GM19351 (cell line): ENCODE results near the gene OR1E1.
"Not testable (repeated sequence)": the region's sequence is repeated elsewhere in the genome, so short reads cannot be mapped to it uniquely, and the experiment has no call there.

ENCODE experiments used
- ATAC-seq: cut with Tn5 transposase; IDR thresholded peaks from one replicate; pipeline ENCODE4 v1.9.1; 2021; ENCODE audit warnings: mild to moderate bottlenecking, moderate library complexity; ENCODE audit not compliant: unreplicated experiment

The OR1E1 gene, protein sequence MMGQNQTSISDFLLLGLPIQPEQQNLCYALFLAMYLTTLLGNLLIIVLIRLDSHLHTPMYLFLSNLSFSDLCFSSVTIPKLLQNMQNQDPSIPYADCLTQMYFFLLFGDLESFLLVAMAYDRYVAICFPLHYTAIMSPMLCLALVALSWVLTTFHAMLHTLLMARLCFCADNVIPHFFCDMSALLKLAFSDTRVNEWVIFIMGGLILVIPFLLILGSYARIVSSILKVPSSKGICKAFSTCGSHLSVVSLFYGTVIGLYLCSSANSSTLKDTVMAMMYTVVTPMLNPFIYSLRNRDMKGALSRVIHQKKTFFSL

DNA sequence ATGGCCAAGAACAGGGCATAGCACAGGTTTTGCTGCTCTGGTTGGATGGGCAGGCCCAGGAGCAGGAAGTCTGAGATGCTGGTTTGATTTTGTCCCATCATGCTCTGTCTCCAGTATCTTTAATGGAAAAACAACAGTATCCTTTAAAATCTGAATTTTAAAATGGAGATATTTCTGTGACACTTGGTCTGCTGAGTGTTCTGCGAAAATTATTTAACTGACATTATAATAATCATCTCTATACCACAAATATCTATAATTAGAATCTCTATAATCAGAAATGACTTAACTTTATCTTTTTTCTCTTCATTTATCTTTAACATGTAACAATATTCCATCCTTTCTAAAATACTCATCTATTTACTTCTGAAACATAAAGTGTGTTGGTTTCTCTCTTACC is at the start of gene OR1E1:
OR1E1 (minus strand) TSS at position 101 of the 400 bp plus-strand sequence; CDS start at position 101, 0 bp downstream.
- no peak for ATAC-seq

DNA sequence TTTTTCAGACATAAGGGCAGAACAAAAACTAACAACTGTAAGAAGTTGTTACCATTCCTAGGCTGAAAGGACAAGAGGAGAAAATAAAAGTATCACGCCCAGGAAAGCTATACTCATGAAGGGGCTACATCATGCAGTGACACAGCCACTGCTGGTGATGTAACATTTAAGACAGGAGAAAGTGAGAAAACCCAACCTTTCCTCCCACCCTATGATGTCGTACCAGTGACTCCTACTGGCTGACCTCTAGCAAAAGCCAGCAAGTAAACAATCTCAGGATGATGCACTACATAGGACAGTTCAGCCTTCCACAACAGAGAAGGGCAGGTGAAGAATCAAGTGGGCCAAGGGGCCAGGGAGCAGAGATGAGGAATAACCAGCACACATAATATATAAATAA is 49.4 kb upstream of the OR1E1 start:
- no peak for ATAC-seq

DNA sequence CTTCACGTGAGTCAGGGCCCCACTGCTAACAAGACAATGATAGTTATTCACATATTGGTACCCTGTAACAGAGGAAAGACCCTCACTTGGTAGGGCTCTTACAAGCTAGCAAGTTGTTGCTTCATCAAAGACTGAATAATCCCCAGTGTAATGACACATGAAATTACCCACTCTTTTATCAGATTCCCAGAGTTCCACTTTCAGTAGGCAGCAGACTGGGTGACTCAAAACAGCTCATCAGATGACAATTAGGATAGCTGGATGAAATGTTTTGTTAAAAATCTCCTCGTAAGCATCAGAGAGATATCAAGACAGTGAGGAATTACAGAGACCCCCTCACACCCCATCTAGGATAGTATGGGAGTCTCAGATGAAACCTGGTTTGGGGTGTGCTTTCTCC is 42.2 kb upstream of the OR1E1 start:
- no peak for ATAC-seq

- ATAC-seq, result no peak
These were observed 40.2 kb upstream of the OR1E1 start for GRCh38 chr17:3438368-3438767.

DNA sequence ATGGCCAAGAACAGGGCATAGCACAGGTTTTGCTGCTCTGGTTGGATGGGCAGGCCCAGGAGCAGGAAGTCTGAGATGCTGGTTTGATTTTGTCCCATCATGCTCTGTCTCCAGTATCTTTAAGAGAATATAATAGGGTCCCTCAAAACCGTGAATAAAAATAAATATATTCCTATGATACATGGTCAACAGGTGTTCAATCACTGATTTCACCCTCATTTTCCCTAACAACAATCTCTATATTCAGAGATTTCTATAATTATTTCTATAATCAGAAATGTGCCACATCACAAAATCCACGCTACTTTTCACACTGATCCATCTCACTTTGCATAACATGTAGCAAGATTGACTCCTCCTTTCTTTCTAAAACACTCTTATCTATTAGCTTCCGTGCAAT is 35.5 kb upstream of the OR1E1 start, which contains the start of gene OR1E2:
OR1E2 (minus strand) TSS at position 101 of the 400 bp plus-strand sequence; CDS start at position 101, 0 bp downstream.
- ATAC-seq, result no peak

GRCh38 chr17:3433215-3433614 is 35.0 kb upstream of the OR1E1 start:
- not testable (repeated sequence) for ATAC-seq

- ATAC-seq, result no peak
These were observed 20.0 kb upstream of the OR1E1 start for GRCh38 chr17:3418222-3418621.

DNA sequence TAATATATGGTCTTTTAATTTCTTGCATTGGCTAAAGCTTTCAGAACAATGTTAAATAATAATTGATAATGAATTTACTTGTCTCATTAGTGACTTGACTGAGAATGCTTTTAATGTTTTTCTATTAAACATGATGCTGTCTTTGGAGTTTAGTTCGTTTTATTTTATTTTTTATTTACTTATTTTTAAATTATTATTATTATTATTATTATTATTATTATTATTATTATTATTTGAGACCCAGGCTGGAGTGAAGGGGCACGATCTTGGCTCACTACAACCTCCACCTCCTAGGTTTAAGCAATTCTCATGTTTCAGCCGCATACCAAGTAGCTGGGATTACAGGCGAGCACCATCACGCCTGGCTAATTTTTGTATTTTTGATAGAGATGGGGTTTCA is 17.4 kb upstream of the OR1E1 start:
- no peak for ATAC-seq

GRCh38 chr17:3412216-3412615 is 14.0 kb upstream of the OR1E1 start:
- not testable (repeated sequence) for ATAC-seq

- no peak for ATAC-seq
These were observed 12.9 kb upstream of the OR1E1 start, which contains the start of gene OR3A3 for GRCh38 chr17:3411070-3411469. OR3A3 (plus strand) TSS chr17:3411370.

DNA sequence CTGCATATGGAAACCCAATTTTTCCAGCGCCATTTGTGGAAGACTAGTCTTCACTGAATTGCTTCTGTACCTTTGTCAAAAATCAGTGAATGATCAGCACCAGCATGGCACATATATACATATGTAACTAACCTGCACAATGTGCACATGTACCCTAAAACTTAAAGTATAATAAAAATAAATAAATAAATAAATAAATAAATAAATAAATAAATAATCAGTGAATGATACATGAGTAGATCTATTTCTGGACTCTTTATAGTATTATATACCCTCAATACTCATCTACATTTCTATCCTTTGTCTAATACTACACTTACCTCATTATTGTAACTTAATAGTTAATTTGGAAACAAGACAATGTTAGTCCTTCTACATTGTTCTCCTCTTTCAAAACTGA is 5.6 kb upstream of the OR1E1 start:
- not testable (repeated sequence) for ATAC-seq

GRCh38 chr17:3401786-3402185 is 3.6 kb upstream of the OR1E1 start:
- ATAC-seq, result no peak

DNA sequence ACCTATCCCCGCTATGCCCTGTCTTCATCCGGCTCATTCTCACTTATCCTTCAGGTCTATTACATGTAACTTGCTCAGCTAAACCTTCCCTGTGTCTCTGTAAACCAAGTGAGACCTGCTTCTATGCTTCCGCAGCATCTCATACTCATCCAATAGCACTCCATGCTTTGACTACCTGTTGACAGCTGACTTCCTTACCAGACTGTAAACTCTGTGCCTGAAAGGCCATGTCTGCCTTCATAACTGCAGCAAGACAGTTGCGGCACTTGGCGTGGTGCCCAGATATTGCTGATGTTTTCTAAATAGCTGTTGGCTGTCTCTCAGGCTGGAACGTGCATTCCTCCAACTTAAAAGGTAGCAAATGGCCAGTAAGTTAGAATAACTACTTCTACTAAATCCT is 1.8 kb upstream of the OR1E1 start:
- ATAC-seq, result no peak

DNA sequence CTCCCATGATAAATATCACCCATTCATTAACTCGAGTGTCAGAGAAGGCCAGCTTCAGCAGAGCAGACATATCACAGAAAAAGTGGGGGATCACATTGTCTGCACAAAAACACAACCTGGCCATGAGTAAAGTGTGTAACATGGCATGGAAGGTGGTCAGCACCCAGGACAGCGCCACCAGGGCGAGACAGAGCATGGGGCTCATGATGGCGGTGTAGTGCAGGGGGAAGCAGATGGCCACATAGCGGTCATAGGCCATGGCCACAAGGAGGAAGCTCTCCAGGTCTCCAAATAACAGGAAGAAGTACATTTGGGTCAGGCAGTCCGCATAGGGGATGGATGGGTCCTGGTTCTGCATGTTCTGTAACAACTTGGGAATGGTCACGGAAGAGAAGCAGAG is 409 bp downstream of the OR1E1 start:
- ATAC-seq, result not testable (repeated sequence)

- no peak for ATAC-seq
These were observed 8.4 kb downstream of the OR1E1 start for GRCh38 chr17:3389791-3390190.

GRCh38 chr17:3385869-3386816 is 12.1 kb downstream of the OR1E1 start, which contains the start of gene OR3A2:
OR3A2 (minus strand) TSS chr17:3386308.
- no peak for ATAC-seq

- no peak for ATAC-seq
These were observed 16.3 kb downstream of the OR1E1 start for GRCh38 chr17:3381957-3382356.

DNA sequence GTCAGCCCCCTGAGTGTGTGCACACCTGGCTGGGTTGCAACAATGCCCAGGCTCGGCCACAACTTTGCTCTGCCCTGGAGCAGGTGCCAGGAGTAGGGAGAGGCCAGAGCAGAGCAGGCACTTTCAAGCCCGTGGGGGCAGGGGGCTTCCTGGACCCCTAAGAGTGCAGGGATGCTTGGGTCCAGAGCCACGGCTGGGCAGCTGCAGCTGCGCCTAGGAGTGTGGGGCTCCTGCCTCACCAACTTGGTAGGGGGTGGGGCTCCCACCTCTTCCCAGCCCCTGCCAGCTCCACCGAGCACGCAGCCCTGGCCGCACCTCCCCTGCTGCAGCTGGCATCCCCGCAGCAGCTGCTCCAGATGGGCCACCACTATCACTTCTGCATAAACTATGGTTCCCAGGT is 19.9 kb downstream of the OR1E1 start:
- ATAC-seq, result no peak

GRCh38 chr17:3371167-3371566 is 27.0 kb downstream of the OR1E1 start:
- ATAC-seq, result not testable (repeated sequence)
